Immature natural killer cell (primary cell): ENCODE data around the gene IMMP2L. TPM values are rescaled to one million over a fixed set of nuclear protein-coding genes. Genes with fewer than 3 reads are reported as not detected.

Source experiments
- DNase-seq, 3 donors: peaks; one replicate each; pipeline ENCODE4 v3.0.0; 2022; ENCODE audit warnings: mixed read lengths in 1 of 3
- H3K27ac Mint-ChIP-seq, 6 donors: one replicate each; pipeline ENCODE4 v1.8.0; 2020; ENCODE audit warnings: mixed read lengths in 6 of 6, mild to moderate bottlenecking in 5 of 6, inconsistent platforms in 4 of 6, moderate library complexity in 3 of 6
- H3K27me3 Mint-ChIP-seq, 3 donors: one replicate each; pipeline ENCODE4 v1.8.0; 2020 to 2021; ENCODE audit warnings: low read depth in 3 of 3, mild to moderate bottlenecking in 3 of 3, mixed read lengths in 3 of 3, moderate library complexity in 3 of 3, inconsistent platforms in 1 of 3
- H3K36me3 Mint-ChIP-seq, 3 donors: one replicate each; pipeline ENCODE4 v1.8.0; 2020; ENCODE audit warnings: mixed read lengths in 3 of 3, inconsistent platforms in 2 of 3, mild to moderate bottlenecking in 2 of 3
- H3K4me1 Mint-ChIP-seq, 2 donors: one replicate each; pipeline ENCODE4 v1.8.0; 2020; ENCODE audit warnings: inconsistent platforms in 2 of 2, mild to moderate bottlenecking in 2 of 2, mixed read lengths in 2 of 2, moderate library complexity in 1 of 2
- H3K4me3 Mint-ChIP-seq, 5 donors: one replicate each; pipeline ENCODE4 v1.8.0; 2020; ENCODE audit warnings: mild to moderate bottlenecking in 5 of 5, mixed read lengths in 5 of 5, inconsistent platforms in 3 of 5, moderate library complexity in 3 of 5
- H3K9me3 Mint-ChIP-seq, 6 donors: one replicate each; pipeline ENCODE4 v1.8.0; 2020; ENCODE audit warnings: mild to moderate bottlenecking in 6 of 6, mixed read lengths in 6 of 6, inconsistent platforms in 4 of 6, moderate library complexity in 3 of 6
- polyA plus RNA-seq, 3 donors: library from polyadenylated mRNA; unstranded; fragments of 300-500 nt; fragmentation: Illumina TruSeq; gene quantifications; one replicate each; pipeline ENCODE4 v1.2.3, GENCODE V29; 2021

Gene IMMP2L
- polyA plus RNA-seq, 3 donors from 2014 or later = 17.0 to 20.7 TPM; not detected in 1

DNA sequence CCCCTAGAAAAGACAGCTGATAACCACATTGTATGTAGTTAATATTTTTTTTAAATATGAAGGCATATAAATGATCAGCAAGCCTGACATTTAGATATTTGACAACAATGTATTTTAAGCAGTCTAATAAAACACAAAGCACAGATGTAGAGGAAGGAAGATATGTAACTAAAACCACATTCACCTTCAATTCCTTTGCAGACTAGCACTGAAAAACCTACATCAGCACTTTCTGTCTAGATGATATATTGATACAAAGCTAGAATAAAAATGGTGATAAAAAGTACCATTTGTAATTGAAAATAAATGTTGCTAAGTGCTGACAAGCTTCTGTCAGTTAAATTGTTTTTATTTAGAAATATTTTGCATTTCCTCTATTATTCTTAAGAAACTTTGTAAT is 153.6 kb downstream of the IMMP2L start:
- H3K27me3 Mint-ChIP-seq = peaks cover 0 to 1% (median 0%) of the 10 kb centered on the region in 3 donors
- DNase-seq = no peak
- H3K9me3 Mint-ChIP-seq = peaks cover 4 to 10% (median 5%) of the 10 kb centered on the region in 6 donors
- no peak overlapping the region for H3K27ac Mint-ChIP-seq
- peaks cover 0 to 7% (median 5%) of the 10 kb centered on the region in 3 donors for H3K36me3 Mint-ChIP-seq
- H3K4me3 Mint-ChIP-seq = no peak overlapping the region
- no peaks in the 10 kb centered on the region for H3K4me1 Mint-ChIP-seq

DNA sequence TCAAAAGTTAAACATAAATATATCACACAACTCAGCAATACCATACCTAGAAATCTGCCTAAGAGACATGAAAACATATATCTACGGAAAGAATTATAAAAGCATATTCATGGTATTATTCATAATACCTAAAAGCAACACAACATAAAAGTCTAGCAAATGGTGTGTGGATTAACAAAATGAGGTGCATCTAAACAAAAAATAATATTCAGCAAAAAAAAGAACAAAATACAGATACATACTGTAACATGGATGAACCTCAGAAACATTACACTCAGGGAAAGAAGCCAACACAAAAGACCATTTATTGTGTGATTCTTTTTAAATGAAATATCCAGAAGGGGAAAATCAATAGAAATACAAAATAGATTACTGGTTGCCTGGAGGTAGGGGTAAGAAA is 155.0 kb downstream of the IMMP2L start:
- Mint-ChIP-seq H3K36me3 (peaks cover 0 to 7% (median 5%) of the 10 kb centered on the region in 3 donors), H3K9me3 (peaks cover 4 to 10% (median 7%) of the 10 kb centered on the region in 6 donors), H3K4me1 (no peaks in the 10 kb centered on the region), H3K4me3 (no peak overlapping the region), H3K27me3 (peaks cover 0 to under 1% (median 0%) of the 10 kb centered on the region in 3 donors), H3K27ac (no peak overlapping the region)
- DNase-seq = no peak

DNA sequence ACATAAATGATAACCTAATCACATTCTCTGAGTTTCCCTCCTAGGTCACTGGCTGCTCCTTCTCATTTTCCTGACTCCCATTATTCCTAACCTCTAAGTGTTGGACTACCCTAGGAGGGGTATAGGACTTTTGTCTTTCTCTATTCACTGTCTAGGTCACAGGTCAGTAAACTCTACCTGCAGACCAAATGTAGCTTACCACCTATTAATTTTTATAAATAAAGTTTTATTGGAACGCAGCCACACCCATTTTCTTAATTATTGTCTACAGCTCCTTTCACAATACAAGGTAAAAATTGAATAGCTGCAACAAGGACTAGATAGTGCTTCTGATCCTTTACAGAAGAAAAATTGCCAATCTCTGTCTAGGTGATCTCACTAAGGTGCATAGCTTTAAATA is 156.7 kb downstream of the IMMP2L start:
- Mint-ChIP-seq H3K4me3 (no peak overlapping the region), H3K9me3 (peaks cover 0 to 10% (median 8%) of the 10 kb centered on the region in 6 donors), H3K36me3 (peaks cover 0 to 4% (median 0%) of the 10 kb centered on the region in 3 donors), H3K4me1 (no peaks in the 10 kb centered on the region), H3K27me3 (peaks cover 0 to 2% (median 0%) of the 10 kb centered on the region in 3 donors), H3K27ac (no peak overlapping the region)
- no peak for DNase-seq

DNA sequence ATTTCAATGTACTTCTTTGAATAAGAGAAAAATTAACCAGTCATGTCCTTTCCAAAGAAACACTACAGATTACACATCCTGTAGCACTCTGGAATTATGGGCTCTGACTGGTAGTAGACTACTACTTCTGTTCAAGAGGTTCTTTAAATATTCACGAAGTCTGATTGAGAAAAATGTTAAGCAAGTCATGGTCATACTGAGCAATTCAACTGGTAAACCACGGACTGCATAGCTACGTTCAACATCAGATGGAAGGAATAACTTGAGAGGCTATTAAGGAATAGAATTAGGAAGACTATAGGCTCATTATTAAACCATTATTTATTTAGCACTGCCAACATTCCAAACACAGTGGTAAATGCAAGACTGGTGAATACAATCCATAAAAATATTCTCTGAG is 160.8 kb downstream of the IMMP2L start:
- Mint-ChIP-seq H3K27ac (no peak overlapping the region), H3K36me3 (no peaks in the 10 kb centered on the region), H3K9me3 (peaks cover 0 to 15% (median 10%) of the 10 kb centered on the region in 6 donors)

DNA sequence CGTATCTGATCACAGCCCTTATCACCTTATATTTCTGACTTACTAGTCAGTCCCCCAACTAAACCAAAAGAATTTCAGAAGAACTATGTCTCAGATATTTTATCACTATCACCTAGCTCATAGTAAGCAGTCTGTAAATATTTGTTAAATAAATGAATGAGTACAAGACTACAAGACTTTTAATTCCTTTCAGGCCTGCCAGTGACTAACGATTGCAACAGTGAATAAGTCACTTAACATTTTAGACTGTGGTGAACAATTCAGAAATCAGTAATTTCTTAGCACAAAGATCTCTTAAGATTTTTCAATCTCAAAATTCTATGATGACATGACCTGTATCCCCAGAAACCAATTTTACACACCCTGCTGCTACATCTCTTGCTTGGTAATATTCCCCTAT is 162.2 kb downstream of the IMMP2L start:
- Mint-ChIP-seq H3K27me3 (peaks cover 0 to 4% (median 0%) of the 10 kb centered on the region in 3 donors), H3K4me1 (no peaks in the 10 kb centered on the region), H3K9me3 (peaks cover 0 to 10% (median 6%) of the 10 kb centered on the region in 6 donors), H3K36me3 (peaks cover 0 to 2% (median 0%) of the 10 kb centered on the region in 3 donors), H3K27ac (no peak overlapping the region), H3K4me3 (no peak overlapping the region)
- DNase-seq = no peak

More for the DNA sequence above, 160.8 kb downstream of the IMMP2L start:
- no peak for DNase-seq
- Mint-ChIP-seq H3K4me1 (no peaks in the 10 kb centered on the region), H3K27me3 (peaks cover 0 to 4% (median 0%) of the 10 kb centered on the region in 3 donors), H3K4me3 (no peak overlapping the region)

DNA sequence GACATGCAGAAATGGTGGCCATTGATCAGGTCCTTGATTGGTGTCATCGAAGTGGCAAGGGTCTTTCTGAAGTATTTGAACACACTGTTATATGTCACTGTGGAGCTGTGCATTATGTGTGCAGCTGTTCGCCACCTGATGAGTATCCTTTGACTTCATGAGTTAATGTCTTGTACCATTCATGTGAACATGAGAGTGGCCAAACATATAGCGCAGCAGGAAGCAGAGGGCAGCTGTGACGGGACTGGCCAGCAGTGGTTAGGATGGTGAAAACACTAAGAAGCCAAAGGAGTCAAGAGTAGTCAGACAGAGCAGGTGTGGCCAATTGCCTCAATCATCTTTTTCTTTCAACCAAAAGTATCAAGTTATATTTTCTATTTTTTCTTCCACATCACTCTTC is 167.4 kb downstream of the IMMP2L start:
- H3K9me3 Mint-ChIP-seq = peaks cover 0 to 20% (median 6%) of the 10 kb centered on the region in 6 donors
- H3K27ac Mint-ChIP-seq = no peak overlapping the region
- no peak for DNase-seq
- H3K36me3 Mint-ChIP-seq = peaks cover 0 to 8% (median 0%) of the 10 kb centered on the region in 3 donors
- peaks cover 0 to 5% (median 0%) of the 10 kb centered on the region in 3 donors for H3K27me3 Mint-ChIP-seq
- H3K4me3 Mint-ChIP-seq = no peak overlapping the region
- no peaks in the 10 kb centered on the region for H3K4me1 Mint-ChIP-seq

DNA sequence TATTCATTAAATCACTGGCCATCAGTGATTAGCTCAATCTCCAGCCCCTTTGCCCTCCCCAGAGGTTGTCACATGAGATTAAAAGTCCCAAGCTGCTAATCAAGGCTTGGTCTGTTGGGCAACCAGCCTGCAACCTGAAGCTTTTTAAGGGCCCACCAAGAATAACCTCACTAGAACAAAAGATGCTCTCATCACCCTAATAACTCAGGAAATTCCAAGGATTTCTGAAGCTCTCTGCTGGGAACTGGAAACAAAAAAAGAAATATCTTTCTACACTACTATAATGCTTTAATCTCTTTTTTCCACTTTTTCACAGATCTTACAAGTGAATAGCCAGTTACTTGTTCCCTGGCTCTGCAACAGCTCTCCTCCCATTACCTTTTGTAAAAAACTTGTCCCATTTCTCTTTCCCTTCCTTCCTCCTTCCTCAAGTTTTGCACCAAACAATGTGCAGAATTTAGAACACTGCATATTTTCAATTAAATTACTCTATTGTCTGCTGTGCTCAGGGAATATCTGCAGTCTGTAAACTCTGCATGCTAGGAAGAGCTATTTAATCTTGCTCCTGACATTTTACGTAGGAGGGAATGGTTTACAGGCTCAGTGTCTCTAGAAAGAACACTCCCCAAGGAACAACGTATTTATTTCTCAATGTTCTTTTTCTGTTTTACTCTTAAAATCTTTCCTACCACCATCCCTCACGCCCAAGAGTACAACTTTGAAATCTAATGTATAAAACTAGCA is 169.1 kb downstream of the IMMP2L start:
- peaks cover 0 to 2% of the 10 kb centered on the region in 2 donors for H3K4me1 Mint-ChIP-seq
- H3K27ac Mint-ChIP-seq = no peak overlapping the region
- peaks cover 0 to 10% (median 3%) of the 10 kb centered on the region in 3 donors for H3K36me3 Mint-ChIP-seq
- H3K27me3 Mint-ChIP-seq = peaks cover 0 to 5% (median 0%) of the 10 kb centered on the region in 3 donors
- DNase-seq = no peak
- peaks cover 0 to 18% (median 7%) of the 10 kb centered on the region in 6 donors for H3K9me3 Mint-ChIP-seq
- H3K4me3 Mint-ChIP-seq = no peak overlapping the region

DNA sequence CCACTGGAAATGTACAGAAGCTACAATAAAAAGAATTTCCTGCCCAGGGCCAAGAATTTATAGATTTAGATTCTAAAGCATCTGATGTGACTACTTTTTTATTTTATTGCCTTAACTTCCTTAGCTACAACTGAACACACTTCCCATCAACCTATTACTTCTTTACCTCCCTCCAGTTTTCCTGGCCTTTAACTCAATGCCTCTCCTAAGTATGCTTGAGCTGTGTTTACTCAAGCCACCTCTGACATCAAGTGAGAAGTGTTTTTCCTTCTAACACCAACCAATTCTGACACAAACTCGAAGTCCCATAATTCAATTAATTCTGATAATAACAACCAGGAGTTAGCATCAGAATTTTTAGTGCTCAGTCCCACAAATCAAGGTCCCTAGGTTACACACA is 170.0 kb downstream of the IMMP2L start:
- no peak for DNase-seq
- Mint-ChIP-seq H3K36me3 (peaks cover 0 to 12% (median 3%) of the 10 kb centered on the region in 3 donors), H3K27ac (no peak overlapping the region), H3K4me3 (no peak overlapping the region), H3K27me3 (peaks cover 0 to 4% (median 0%) of the 10 kb centered on the region in 3 donors), H3K9me3 (peaks cover 0 to 18% (median 7%) of the 10 kb centered on the region in 6 donors), H3K4me1 (peaks cover 0 to 2% of the 10 kb centered on the region in 2 donors)

DNA sequence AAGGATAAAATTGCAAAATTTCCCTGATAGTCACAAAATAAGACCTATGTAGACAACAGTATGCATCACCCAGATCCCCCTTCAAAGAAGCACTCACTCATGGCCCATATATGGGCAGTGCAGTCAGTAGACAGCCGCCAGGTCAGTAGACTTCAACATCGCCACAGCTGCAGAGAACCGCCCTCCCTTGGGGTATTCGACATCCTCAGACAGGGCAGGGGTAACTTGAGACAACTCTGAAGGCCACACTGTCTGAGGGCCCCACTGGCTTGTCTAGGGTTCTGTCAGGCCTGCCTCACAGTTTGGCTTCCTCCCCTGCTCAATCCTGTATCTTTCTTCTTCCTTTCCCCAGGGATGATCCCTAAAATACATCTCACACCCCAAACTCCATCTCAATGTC is 172.3 kb downstream of the IMMP2L start:
- Mint-ChIP-seq H3K4me3 (no peak overlapping the region), H3K27ac (no peak overlapping the region), H3K9me3 (peaks cover 0 to 25% (median 8%) of the 10 kb centered on the region in 6 donors), H3K27me3 (peaks cover 0 to 2% (median 2%) of the 10 kb centered on the region in 3 donors), H3K4me1 (peaks cover 0 to 2% of the 10 kb centered on the region in 2 donors), H3K36me3 (peaks cover 0 to 13% (median 8%) of the 10 kb centered on the region in 3 donors)
- DNase-seq = no peak

DNA sequence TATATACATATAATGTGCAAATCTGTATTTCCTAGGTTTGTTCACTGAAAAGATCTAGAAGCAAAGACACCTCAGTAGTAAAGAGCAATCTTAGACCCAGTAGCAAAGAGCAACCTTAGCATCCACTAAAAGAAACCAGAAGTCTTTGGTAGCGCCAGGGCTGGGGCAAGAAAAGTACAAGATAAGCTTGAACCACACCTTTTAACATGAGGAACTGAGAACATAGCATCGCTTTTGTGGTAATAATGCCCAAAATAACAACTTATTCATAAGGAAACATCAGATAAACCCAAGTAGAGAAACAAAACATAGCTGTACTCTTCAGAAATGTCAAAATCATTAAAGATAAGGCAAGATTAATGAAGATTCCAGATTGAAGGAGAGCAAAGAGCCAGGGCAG is 173.4 kb downstream of the IMMP2L start:
- no peak for DNase-seq
- H3K9me3 Mint-ChIP-seq = peaks cover 0 to 21% (median 7%) of the 10 kb centered on the region in 6 donors
- H3K36me3 Mint-ChIP-seq = peaks cover 0 to 10% (median 8%) of the 10 kb centered on the region in 3 donors
- H3K27me3 Mint-ChIP-seq = peaks cover 0 to 2% (median 2%) of the 10 kb centered on the region in 3 donors
- peaks cover 0 to 2% of the 10 kb centered on the region in 2 donors for H3K4me1 Mint-ChIP-seq
- no peak overlapping the region for H3K27ac Mint-ChIP-seq
- no peak overlapping the region for H3K4me3 Mint-ChIP-seq

DNA sequence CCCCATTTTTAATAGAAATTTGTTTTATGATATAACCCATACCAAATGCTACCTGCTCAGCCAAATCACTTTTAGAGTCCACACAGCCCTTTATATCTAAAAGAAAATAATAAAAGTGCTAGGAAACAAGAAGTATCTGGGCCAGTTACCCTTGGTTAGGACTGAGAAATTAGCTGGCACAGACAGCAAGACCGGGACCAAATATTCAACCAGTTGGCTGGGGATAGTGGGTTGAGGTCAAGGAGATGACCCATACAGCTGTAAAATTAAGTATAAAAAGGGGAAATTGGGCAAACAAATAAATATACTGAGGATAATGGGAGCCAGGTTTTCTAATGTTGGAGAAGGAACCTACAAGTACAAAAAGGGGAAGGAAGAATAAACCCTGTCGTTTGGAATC is 174.3 kb downstream of the IMMP2L start:
- Mint-ChIP-seq H3K36me3 (peaks cover 0 to 10% (median 8%) of the 10 kb centered on the region in 3 donors), H3K9me3 (peaks cover 0 to 19% (median 6%) of the 10 kb centered on the region in 6 donors), H3K4me3 (no peak overlapping the region), H3K4me1 (peaks cover 0 to 2% of the 10 kb centered on the region in 2 donors), H3K27ac (no peak overlapping the region), H3K27me3 (peaks cover 0 to 2% (median 0%) of the 10 kb centered on the region in 3 donors)
- no peak for DNase-seq

DNA sequence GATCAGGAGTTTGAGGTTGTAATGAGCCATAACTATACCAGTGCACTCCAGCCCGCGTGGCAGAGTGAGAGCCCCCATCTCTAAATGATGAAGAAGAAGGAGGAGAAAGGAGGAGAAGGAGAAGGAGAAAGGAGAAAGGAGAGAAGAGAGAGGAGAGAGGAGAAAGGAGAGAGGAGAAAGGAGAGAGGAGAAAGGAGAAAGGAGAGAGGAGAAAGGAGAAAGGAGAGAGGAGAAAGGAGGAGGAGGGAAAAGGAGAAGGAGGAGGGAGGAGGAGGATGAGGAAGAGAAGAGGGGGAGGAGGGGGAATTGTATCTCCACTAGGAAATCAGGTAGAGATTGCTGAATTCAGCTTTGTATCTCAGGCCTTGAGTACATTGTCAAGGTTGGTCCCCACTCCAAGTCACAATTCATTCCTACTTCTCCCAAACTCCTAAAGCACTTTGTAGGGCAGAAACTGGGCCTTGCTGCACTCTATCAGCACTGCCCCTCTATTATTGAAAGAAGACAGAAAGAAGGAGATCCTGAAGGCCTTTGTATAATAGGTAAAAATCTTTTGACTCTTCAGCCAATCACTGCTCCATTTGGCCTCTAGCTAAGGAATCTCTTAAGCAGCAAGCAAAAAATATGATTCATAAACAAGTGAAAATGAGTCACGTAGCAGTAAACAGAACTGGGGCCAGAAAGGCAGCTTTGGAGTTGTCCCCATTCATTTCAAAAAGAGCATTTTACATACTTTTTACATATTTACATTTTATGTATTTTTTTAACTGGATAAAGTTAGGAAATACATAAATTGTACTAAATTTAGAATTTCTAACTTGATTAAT is 178.0 kb downstream of the IMMP2L start:
- H3K4me1 Mint-ChIP-seq = peaks cover 0 to 2% of the 10 kb centered on the region in 2 donors
- peaks cover 0 to 2% (median 0%) of the 10 kb centered on the region in 3 donors for H3K27me3 Mint-ChIP-seq
- peaks cover 2 to 13% (median 6%) of the 10 kb centered on the region in 6 donors for H3K9me3 Mint-ChIP-seq
- no peak for DNase-seq
- no peak overlapping the region for H3K4me3 Mint-ChIP-seq
- H3K36me3 Mint-ChIP-seq = peaks cover 0 to 8% (median 6%) of the 10 kb centered on the region in 3 donors
- H3K27ac Mint-ChIP-seq = no peak overlapping the region

DNA sequence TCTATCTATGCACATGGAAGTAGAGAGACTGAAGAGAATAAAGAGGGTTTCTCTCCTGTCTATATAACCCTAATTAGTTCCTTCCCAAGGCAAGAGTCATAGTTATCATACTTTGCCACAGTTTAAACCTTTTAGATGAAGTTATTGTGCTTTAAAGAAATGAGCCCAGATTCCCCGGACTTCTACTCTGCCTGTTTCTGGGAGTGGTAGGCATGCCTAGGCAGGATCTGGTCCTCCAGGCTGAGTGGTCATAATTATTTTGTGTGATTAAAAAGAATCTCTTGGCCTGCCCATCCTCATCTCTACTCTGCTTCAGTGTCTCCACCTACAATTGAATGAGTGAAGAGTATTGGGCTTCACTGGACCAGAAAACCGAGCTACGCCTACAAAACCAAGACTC is 179.2 kb downstream of the IMMP2L start:
- H3K4me3 Mint-ChIP-seq = no peak overlapping the region
- no peaks in the 10 kb centered on the region for H3K4me1 Mint-ChIP-seq
- H3K27ac Mint-ChIP-seq = no peak overlapping the region
- peaks cover 0 to 6% (median 5%) of the 10 kb centered on the region in 3 donors for H3K36me3 Mint-ChIP-seq
- no peak for DNase-seq
- H3K9me3 Mint-ChIP-seq = peaks cover 0 to 13% (median 3%) of the 10 kb centered on the region in 6 donors
- peaks cover 0 to 2% (median 0%) of the 10 kb centered on the region in 3 donors for H3K27me3 Mint-ChIP-seq
